DND-41 (cell line): Measurements from ENCODE around the gene ADRB2.

Source experiments
- CTCF ChIP-seq: IDR thresholded peaks from 2 replicates; pipeline ENCODE4 v1.5.1; 2012; ENCODE audit warnings: borderline replicate concordance, low read length, moderate library complexity, mild to moderate bottlenecking; ENCODE audit not compliant: poor library complexity, severe bottlenecking; ENCODE audit errors: extremely low read depth
- EZH2 ChIP-seq: IDR thresholded peaks from 3 replicates; pipeline ENCODE4 v1.6.1; 2012; ENCODE audit warnings: borderline replicate concordance, low read depth, mild to moderate bottlenecking, moderate library complexity, low read length, inconsistent platforms; ENCODE audit not compliant: severe bottlenecking

GRCh38 chr5:148793261-148793660 lies 33.1 kb upstream of the ADRB2 start:
- TF ChIP-seq CTCF, result no peak
- no peak for TF ChIP-seq EZH2
